Measurements from ENCODE around the gene GPHN.

GRCh38 chr14:66939409-66939808 is 431.5 kb downstream of the GPHN start:
- TF ChIP-seq CTCF (optimal IDR thresholded peaks at IDR 0.05 in 1 of 3, IDR thresholded peaks at IDR 0.05 in 1 of 3, conservative IDR thresholded peaks at IDR 0.05 in 1 of 3; ENCODE audit: extremely low read depth in 1 of 3, insufficient read depth in 2 of 3, low read length in 3 of 3) (no peak), EZH2 (IDR thresholded peaks at IDR 0.05; ENCODE audit: low read length) (no peak)
